Measurements from ENCODE around the gene C1orf35. TPM values are rescaled to one million over a fixed set of nuclear protein-coding genes. Genes with fewer than 3 reads are reported as not detected.

Gene C1orf35
- total RNA-seq, 4 donors from 2014 or later, result 2.8 to 19.2 (median 9.3) TPM

DNA sequence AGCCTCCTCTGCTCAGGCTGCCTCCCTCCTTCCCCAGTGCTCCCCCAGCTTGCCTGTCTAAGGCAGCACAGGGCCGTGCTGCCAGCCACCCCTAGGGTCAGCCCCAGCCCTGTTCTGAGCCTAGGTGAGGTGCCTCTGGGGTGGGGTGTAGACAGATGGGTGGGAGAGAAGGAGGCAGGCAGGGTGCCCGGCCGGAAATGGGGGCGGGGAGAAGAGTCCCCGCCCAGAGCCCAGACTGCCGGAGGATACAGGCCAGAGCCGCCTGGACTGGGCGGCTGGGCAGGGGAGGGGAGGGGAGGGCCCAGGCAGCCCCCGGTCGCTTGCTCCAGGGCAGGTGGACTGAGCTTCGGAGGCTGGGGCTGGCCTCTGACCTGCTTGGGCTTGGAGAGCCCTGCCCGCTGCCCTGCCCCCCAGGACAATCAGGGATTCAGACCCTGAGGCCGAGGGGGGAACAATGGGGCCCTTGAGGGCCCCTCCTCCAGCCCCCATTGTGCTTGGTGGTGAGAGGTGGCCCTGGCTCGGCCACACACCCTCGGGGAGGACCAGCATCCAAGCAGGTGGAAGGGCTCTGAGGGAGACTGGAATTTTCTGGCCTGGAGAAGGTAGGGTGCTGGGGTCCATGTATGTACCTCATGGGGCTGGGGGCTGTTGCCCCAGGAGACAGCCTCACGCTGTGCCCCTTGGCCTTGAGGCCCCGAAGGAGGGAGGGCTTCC lies 46.4 kb upstream of the C1orf35 start, which contains the start of gene GJC2:
Gene GJC2, plus strand, starts transcription at position 525 of the 714 bp plus-strand sequence. CDS start 7,829 bp downstream, outside the sequence.
- no peak for TF ChIP-seq CTCF (IDR thresholded peaks at IDR 0.05; ENCODE audit: low read depth)

GRCh38 chr1:228148935-228149405 lies 45.8 kb upstream of the C1orf35 start:
- no peak for TF ChIP-seq CTCF (IDR thresholded peaks at IDR 0.05; ENCODE audit: low read depth)

GRCh38 chr1:228148196-228148861 lies 45.2 kb upstream of the C1orf35 start:
- no peak for TF ChIP-seq CTCF (IDR thresholded peaks at IDR 0.05; ENCODE audit: low read depth)

DNA sequence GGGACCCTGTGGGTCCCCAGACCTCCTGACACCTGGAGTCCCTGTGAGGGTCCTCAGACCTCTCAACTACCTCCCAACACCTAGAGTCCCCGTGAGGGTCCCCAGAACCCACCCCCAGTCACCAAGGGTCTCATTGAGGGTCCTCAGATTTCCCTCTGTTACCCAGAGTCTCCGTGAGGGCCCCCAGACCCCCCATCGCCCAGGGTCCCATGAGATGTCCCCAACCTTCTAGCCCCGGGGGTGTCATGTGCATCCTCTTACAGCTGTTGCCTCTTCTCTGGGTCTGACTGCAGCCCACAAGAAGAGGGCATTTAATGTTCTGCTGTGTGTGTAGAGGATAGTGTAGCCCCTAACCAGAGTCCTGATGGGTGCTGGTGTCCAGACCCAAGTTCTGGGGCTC lies 44.6 kb upstream of the C1orf35 start:
- no peak for TF ChIP-seq CTCF (IDR thresholded peaks at IDR 0.05; ENCODE audit: low read depth)

- TF ChIP-seq CTCF (IDR thresholded peaks at IDR 0.05; ENCODE audit: low read depth), result no peak
Measured at GRCh38 chr1:228147151-228147693, 44.1 kb upstream of the C1orf35 start.

DNA sequence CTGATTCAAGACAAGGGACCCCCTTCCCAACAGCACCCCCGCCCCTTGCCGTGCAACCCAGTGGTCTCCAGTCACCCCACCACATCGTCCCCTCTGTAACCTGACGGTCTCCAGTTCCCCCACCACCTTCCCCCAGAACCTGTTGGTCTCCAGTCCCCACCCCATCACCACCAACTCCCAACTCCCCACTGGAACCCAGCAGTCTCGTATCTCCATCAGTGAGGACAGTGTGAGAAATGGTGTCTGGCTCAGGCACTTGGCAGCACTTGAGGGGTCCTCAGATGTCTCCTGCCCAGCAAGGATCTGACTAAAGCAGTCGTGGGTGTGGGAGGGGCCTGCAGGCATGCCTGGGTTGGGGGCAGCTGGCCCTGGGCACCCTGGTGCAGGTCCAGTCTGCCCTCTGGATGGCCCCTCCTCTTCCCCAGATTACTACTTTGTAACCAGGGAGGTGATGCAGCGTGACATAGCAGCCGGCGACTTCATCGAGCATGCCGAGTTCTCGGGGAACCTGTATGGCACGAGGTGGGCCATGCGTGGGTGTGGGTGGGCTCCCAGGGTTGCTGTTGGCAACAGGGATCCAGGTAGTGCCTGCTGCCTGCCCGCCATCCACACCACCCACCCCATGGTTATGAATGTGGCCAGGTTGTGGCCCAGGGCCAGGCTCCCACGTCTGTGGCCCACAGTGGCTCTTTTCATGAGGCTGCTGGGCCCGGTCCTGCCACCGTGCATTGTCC lies 43.5 kb upstream of the C1orf35 start:
- TF ChIP-seq CTCF (IDR thresholded peaks at IDR 0.05; ENCODE audit: low read depth), result no peak

All from subcutaneous adipose tissue (tissue), 4 donors.